ENCODE results near the gene CEMIP. TPM values are rescaled to one million over a fixed set of nuclear protein-coding genes. Genes with fewer than 3 reads are reported as not detected.

Gene CEMIP
- polyA plus RNA-seq, 1 of the 3 experiments (the other 2 are of a cell fraction) = 27.8 TPM

DNA sequence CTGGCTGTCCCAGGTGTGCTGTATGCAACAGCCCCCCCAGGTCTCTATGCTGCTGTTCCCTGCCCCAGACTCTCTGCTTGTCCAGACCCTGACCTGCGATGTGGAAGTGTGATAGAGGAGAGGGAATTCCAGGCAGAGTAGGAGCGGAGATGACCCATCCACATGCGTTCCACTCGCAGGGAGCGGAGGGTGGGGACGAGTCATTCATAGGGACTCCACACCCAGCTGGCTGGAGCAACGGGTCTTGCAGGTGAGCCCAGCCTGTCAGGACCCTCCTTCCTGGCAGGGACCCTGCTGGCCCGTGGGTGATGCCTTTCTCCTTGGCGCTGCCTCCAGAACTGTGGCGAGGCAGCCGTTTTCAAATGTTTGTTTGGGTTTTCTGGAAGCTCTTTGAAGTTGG, 58.8 kb downstream of the CEMIP start:
- Histone ChIP-seq H3K9me2 (no peaks in the 10 kb centered on the region), H3K27me3 (ENCODE audit: insufficient read depth) (no peaks in the 10 kb centered on the region), H3K4me1 (ENCODE audit: control insufficient read depth in 1 of 2, insufficient read depth in 2 of 2, low read depth in 1 of 2, low read length in 1 of 2) (peaks cover 0 to 14% of the 10 kb centered on the region in 2 experiments; a peak in 2 of 4 replicates), H3K36me3 (replicated peaks in 1 of 2; ENCODE audit: control insufficient read depth in 1 of 2, insufficient read depth in 2 of 2, low read length in 1 of 2) (no peaks in the 10 kb centered on the region), H3K9ac (no peak overlapping the region), H3K4me3 (ENCODE audit: low read depth in 2 of 2, low read length in 1 of 2) (no peak overlapping the region), H3K27ac (ENCODE audit: low read depth in 2 of 2, low read length in 1 of 2) (no peak overlapping the region), H4K20me1 (ENCODE audit: insufficient read depth) (no peaks in the 10 kb centered on the region), H3K9me3 (no peaks in the 10 kb centered on the region), H3F3A (replicated peaks; ENCODE audit: insufficient read depth) (no peaks in the 10 kb centered on the region), H3K79me2 (ENCODE audit: insufficient read depth) (no peaks in the 10 kb centered on the region), H3K4me2 (no peak overlapping the region), H2AFZ (ENCODE audit: low read depth) (no peak overlapping the region)
- CTCF ChIA-PET = interaction anchor here (0.7 kb wide), 1 partner anchor 587 kb away, joined by 3 read pairs; no protein-coding TSS in a partner anchor
- POLR2A ChIA-PET = no interaction called here
- no peak for DNase-seq
- TF ChIP-seq RCOR1 (IDR thresholded peaks at IDR 0.05; ENCODE audit: low read length) (no peak), NRF1 (IDR thresholded peaks at IDR 0.05; ENCODE audit: low read depth, low read length) (no peak), JUND (IDR thresholded peaks at IDR 0.05) (no peak), RXRA (IDR thresholded peaks at IDR 0.05; ENCODE audit: borderline replicate concordance, low read depth) (no peak), FOSL2 (IDR thresholded peaks at IDR 0.05; ENCODE audit: borderline replicate concordance, low read depth) (no peak), TCF12 (IDR thresholded peaks at IDR 0.05) (no peak), TEAD4 (IDR thresholded peaks at IDR 0.05; ENCODE audit: borderline replicate concordance, insufficient read depth) (no peak), TAF1 (IDR thresholded peaks at IDR 0.05; ENCODE audit: borderline replicate concordance, low read depth, low read length) (no peak), GABPA (IDR thresholded peaks at IDR 0.05; ENCODE audit: low read depth) (no peak)
- TF ChIP-seq, protein P1, sequence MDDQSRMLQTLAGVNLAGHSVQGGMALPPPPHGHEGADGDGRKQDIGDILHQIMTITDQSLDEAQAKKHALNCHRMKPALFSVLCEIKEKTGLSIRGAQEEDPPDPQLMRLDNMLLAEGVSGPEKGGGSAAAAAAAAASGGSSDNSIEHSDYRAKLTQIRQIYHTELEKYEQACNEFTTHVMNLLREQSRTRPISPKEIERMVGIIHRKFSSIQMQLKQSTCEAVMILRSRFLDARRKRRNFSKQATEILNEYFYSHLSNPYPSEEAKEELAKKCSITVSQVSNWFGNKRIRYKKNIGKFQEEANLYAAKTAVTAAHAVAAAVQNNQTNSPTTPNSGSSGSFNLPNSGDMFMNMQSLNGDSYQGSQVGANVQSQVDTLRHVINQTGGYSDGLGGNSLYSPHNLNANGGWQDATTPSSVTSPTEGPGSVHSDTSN (IDR thresholded peaks at IDR 0.05) = no peak
- TF ChIP-seq, protein P2, sequence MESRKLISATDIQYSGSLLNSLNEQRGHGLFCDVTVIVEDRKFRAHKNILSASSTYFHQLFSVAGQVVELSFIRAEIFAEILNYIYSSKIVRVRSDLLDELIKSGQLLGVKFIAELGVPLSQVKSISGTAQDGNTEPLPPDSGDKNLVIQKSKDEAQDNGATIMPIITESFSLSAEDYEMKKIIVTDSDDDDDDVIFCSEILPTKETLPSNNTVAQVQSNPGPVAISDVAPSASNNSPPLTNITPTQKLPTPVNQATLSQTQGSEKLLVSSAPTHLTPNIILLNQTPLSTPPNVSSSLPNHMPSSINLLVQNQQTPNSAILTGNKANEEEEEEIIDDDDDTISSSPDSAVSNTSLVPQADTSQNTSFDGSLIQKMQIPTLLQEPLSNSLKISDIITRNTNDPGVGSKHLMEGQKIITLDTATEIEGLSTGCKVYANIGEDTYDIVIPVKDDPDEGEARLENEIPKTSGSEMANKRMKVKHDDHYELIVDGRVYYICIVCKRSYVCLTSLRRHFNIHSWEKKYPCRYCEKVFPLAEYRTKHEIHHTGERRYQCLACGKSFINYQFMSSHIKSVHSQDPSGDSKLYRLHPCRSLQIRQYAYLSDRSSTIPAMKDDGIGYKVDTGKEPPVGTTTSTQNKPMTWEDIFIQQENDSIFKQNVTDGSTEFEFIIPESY (IDR thresholded peaks at IDR 0.05; ENCODE audit: borderline replicate concordance, low read depth) = no peak
- TF ChIP-seq, protein P3, sequence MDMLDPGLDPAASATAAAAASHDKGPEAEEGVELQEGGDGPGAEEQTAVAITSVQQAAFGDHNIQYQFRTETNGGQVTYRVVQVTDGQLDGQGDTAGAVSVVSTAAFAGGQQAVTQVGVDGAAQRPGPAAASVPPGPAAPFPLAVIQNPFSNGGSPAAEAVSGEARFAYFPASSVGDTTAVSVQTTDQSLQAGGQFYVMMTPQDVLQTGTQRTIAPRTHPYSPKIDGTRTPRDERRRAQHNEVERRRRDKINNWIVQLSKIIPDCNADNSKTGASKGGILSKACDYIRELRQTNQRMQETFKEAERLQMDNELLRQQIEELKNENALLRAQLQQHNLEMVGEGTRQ (IDR thresholded peaks at IDR 0.05; ENCODE audit: borderline replicate concordance, low read depth, low read length) = no peak
- TF ChIP-seq, protein P4, sequence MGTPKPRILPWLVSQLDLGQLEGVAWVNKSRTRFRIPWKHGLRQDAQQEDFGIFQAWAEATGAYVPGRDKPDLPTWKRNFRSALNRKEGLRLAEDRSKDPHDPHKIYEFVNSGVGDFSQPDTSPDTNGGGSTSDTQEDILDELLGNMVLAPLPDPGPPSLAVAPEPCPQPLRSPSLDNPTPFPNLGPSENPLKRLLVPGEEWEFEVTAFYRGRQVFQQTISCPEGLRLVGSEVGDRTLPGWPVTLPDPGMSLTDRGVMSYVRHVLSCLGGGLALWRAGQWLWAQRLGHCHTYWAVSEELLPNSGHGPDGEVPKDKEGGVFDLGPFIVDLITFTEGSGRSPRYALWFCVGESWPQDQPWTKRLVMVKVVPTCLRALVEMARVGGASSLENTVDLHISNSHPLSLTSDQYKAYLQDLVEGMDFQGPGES (IDR thresholded peaks at IDR 0.05; ENCODE audit: low read depth, low read length) = no peak
- TF ChIP-seq, protein P5, sequence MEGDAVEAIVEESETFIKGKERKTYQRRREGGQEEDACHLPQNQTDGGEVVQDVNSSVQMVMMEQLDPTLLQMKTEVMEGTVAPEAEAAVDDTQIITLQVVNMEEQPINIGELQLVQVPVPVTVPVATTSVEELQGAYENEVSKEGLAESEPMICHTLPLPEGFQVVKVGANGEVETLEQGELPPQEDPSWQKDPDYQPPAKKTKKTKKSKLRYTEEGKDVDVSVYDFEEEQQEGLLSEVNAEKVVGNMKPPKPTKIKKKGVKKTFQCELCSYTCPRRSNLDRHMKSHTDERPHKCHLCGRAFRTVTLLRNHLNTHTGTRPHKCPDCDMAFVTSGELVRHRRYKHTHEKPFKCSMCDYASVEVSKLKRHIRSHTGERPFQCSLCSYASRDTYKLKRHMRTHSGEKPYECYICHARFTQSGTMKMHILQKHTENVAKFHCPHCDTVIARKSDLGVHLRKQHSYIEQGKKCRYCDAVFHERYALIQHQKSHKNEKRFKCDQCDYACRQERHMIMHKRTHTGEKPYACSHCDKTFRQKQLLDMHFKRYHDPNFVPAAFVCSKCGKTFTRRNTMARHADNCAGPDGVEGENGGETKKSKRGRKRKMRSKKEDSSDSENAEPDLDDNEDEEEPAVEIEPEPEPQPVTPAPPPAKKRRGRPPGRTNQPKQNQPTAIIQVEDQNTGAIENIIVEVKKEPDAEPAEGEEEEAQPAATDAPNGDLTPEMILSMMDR (IDR thresholded peaks at IDR 0.05) = no peak
- TF ChIP-seq, protein P6, sequence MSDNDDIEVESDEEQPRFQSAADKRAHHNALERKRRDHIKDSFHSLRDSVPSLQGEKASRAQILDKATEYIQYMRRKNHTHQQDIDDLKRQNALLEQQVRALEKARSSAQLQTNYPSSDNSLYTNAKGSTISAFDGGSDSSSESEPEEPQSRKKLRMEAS (IDR thresholded peaks at IDR 0.05; ENCODE audit: low read depth) = no peak
- 81% methylated on average over 11 of the region's 11 CpGs for WGBS (ENCODE audit: low lambda C conversion rate)
